SK-MEL-5 (cell line): ENCODE measurements around the gene MEAF6. TPM values are rescaled to one million over a fixed set of nuclear protein-coding genes. Genes with fewer than 3 reads are reported as not detected.
A peak's percentile ranks its signal among the peaks of the same experiment; 100 is the strongest.

Experiments
- DNase-seq: peaks from one replicate; pipeline ENCODE4 v3.0.0-alpha.2; 2016; ENCODE audit warnings: low read depth, low spot score
- in situ Hi-C: cut with HindIII; loops from 2 replicates; pipeline ENCODE4 v1.10.0; 2016; ENCODE audit warnings: low sequenced_read_pairs, high pct_unique_total_duplicates, low pct_unique_long_range_greater_than_20kb
- total RNA-seq: library from RNA; depleted of rRNA; stranded (reverse); fragments of >200 nt; shearing (Covaris generic); gene quantifications from 2 replicates; pipeline ENCODE4 v1.2.3, GENCODE V29; 2014

The MEAF6 gene
- total RNA-seq, 1 experiment from 2014 or later, result 71.3 TPM

- DNase-seq, result no peak
- in situ Hi-C loops, result no loop called here
Observed at GRCh38 chr1:37478890-37479254, 35.7 kb downstream of the MEAF6 start.

- no peak for DNase-seq
- in situ Hi-C loops, result no loop called here
Observed at GRCh38 chr1:37478451-37478881, 36.1 kb downstream of the MEAF6 start.

GRCh38 chr1:37477946-37478345, 36.6 kb downstream of the MEAF6 start:
- no peak for DNase-seq
- in situ Hi-C loops, result no loop called here

GRCh38 chr1:37477198-37477931, 37.2 kb downstream of the MEAF6 start:
- in situ Hi-C loops, result no loop called here

GRCh38 chr1:37476460-37477197, 37.9 kb downstream of the MEAF6 start:
- DNase-seq, result no peak
- in situ Hi-C loops, result no loop called here

More at GRCh38 chr1:37477198-37477931, 37.2 kb downstream of the MEAF6 start:
- no peak for DNase-seq

GRCh38 chr1:37476087-37476452, 38.5 kb downstream of the MEAF6 start:
- DNase-seq, result no peak
- in situ Hi-C loops, result no loop called here

GRCh38 chr1:37475380-37476086, 39.0 kb downstream of the MEAF6 start:
- in situ Hi-C loops, result no loop called here
- no peak for DNase-seq

- DNase-seq, result no peak
- in situ Hi-C loops, result no loop called here
Observed at GRCh38 chr1:37474697-37475379, 39.7 kb downstream of the MEAF6 start.

GRCh38 chr1:37474046-37474696, 40.4 kb downstream of the MEAF6 start, which contains the start of gene ZC3H12A:
Gene ZC3H12A, plus strand, starts transcription at chr1:37474580. Its CDS starts 917 bp downstream, at chr1:37475497.
- in situ Hi-C loops, result no loop called here
- DNase-seq, result peak; percentile 73

- in situ Hi-C loops, result no loop called here
- DNase-seq, result peak; percentile 16
Observed at GRCh38 chr1:37473431-37474045, 41.0 kb downstream of the MEAF6 start.

- no peak for DNase-seq
- in situ Hi-C loops, result no loop called here
Observed at GRCh38 chr1:37472994-37473393, 41.6 kb downstream of the MEAF6 start.

- DNase-seq, result no peak
- in situ Hi-C loops, result no loop called here
Observed at GRCh38 chr1:37472281-37472680, 42.3 kb downstream of the MEAF6 start.

- in situ Hi-C loops, result no loop called here
- peak; percentile 66 for DNase-seq
Observed at GRCh38 chr1:37471345-37472231, 43.0 kb downstream of the MEAF6 start.

GRCh38 chr1:37469386-37469785, 45.2 kb downstream of the MEAF6 start:
- in situ Hi-C loops, result no loop called here
- DNase-seq, result no peak

- in situ Hi-C loops, result no loop called here
- DNase-seq, result no peak
Observed at GRCh38 chr1:37468037-37468436, 46.5 kb downstream of the MEAF6 start.
